Activated CD8-positive, alpha-beta memory T cell treated with anti-CD3 and anti-CD28 coated beads, Interleukin-2, amount 10 ng/mL, durations not matched to agents 7 days and 5 days (primary cell): ENCODE measurements around the gene ATP5F1A. TPM values are rescaled to one million over a fixed set of nuclear protein-coding genes. Genes with fewer than 3 reads are reported as not detected.
"Not testable (repeated sequence)": the region's sequence is repeated elsewhere in the genome, so short reads cannot be mapped to it uniquely, and the experiment has no call there.

Experiments used
- ATAC-seq: fragments of 150-1000 bp; cut with Tn5 transposase; one replicate; pipeline ENCODE4 v1.10.0; 2021; ENCODE audit warnings: moderate library complexity
- CTCF ChIA-PET: fragments of 350-600 bp; sonication (Branson Sonifier 250); formaldehyde crosslinking; loops from one replicate; lab custom pipeline; 2021; ENCODE audit warnings: antibody characterized with exemption; lab: Charles Lee
- DNase-seq: peaks from one replicate; pipeline ENCODE4 v3.0.0-alpha.2; 2020
- H3K27ac Mint-ChIP-seq: one replicate; pipeline ENCODE4 v1.8.0; 2021; ENCODE audit warnings: mild to moderate bottlenecking, mixed read lengths
- H3K27me3 Mint-ChIP-seq: one replicate; pipeline ENCODE4 v1.8.0; 2021; ENCODE audit warnings: mixed read lengths
- H3K36me3 Mint-ChIP-seq: one replicate; pipeline ENCODE4 v1.8.0; 2021; ENCODE audit warnings: mild to moderate bottlenecking, mixed read lengths
- H3K4me1 Mint-ChIP-seq: one replicate; pipeline ENCODE4 v1.8.0; 2021; ENCODE audit warnings: mixed read lengths
- H3K4me3 Mint-ChIP-seq: one replicate; pipeline ENCODE4 v1.8.0; 2021; ENCODE audit warnings: mild to moderate bottlenecking, moderate library complexity, mixed read lengths
- H3K9me3 Mint-ChIP-seq: one replicate; pipeline ENCODE4 v1.8.0; 2022; ENCODE audit warnings: low read depth, mixed read lengths
- total RNA-seq, 2 experiments: library from RNA; stranded (reverse); gene quantifications; one replicate each; pipeline ENCODE4 v1.2.3, GENCODE V29; 2021

ATP5F1A gene
- total RNA-seq, 2 experiments from 2014 or later, result 341 to 485 TPM

DNA sequence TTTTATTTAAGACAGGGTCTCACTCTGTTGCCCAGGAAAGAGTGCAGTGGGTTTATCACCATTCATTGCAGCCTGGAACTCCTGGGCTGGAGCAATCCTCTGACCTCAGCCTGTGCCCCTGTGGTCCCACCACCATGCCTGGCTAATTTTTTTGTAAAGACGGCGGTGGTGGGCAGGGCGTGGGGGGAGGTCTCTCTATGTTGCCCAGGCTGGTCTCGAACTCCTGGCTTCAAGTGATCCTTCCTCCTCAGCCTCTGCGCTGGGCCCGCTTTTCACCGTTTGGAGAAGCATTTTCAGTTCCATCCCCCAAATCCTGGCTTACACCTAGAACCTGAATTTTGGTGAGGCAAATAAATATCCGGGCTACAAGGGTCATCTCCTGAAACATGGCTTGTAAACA lies 1.4 kb upstream of the ATP5F1A start:
- Mint-ChIP-seq H3K4me1 (peaks cover 31% of the 10 kb centered on the region), H3K27ac (no peak overlapping the region), H3K4me3 (no peak overlapping the region), H3K9me3 (no peaks in the 10 kb centered on the region), H3K27me3 (no peaks in the 10 kb centered on the region), H3K36me3 (peaks cover 13% of the 10 kb centered on the region)
- CTCF ChIA-PET, result interaction anchor here (0.7 to 2.1 kb wide), 6 partner anchors 10 to 1280 kb away, joined by 3 to 12 read pairs (median 4); a partner anchor contains a TSS
- ATAC-seq (no peak), DNase-seq (no peak)

DNA sequence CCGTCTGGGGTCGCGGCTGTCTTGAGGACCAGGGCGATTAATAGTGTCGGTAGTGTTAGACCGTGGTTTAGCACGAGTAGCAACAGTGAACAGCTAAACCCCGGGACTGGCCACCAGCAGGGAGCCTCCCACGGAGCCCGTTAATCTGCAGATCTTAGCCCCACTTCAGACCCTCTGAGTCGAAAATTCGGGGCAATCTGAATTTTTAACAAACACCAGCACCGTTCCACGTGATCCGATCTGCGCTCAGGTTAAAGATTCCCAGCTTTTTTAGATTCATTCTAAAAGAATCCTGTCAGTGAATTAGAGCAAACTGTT lies 479 bp upstream of the ATP5F1A start:
- peak overlapping the region; percentile 95 for H3K4me3 Mint-ChIP-seq
- H3K27ac Mint-ChIP-seq, result peak overlapping the region; percentile 91
- no peaks in the 10 kb centered on the region for H3K9me3 Mint-ChIP-seq
- H3K27me3 Mint-ChIP-seq, result no peaks in the 10 kb centered on the region
- CTCF ChIA-PET, result interaction anchor here (1.0 to 2.1 kb wide), 4 partner anchors 9 to 75 kb away, joined by 3 to 12 read pairs (median 4); a partner anchor contains a TSS
- peaks cover 16% of the 10 kb centered on the region for H3K36me3 Mint-ChIP-seq
- DNase-seq (no peak), ATAC-seq (no peak)
- peaks cover 29% of the 10 kb centered on the region for H3K4me1 Mint-ChIP-seq

DNA sequence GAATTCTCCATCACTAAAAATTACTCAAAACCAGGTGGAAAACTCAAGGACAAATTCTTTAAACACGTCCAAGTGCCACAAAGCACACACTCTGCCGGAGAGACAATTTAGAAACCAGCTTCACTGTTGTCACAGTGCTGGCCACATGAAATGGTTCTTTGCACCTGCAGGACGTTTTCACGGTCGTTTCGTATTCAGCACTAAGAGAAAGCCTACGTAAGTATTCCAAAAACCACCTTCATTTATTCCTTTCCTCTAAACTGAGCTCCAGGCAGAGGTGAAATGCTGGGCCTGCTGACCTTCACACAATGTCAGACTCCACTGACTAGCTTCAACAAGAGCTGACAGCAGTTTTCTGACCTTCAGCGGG lies 680 bp downstream of the ATP5F1A start:
- CTCF ChIA-PET, result interaction anchor here (0.9 to 2.1 kb wide), 5 partner anchors 10 to 561 kb away, joined by 3 to 12 read pairs (median 5); a partner anchor contains a TSS
- Mint-ChIP-seq H3K4me1 (peaks cover 26% of the 10 kb centered on the region), H3K9me3 (no peaks in the 10 kb centered on the region), H3K36me3 (peaks cover 18% of the 10 kb centered on the region), H3K27me3 (no peaks in the 10 kb centered on the region), H3K4me3 (peak overlapping the region; percentile 95), H3K27ac (peak overlapping the region; percentile 99)
- DNase-seq (no peak), ATAC-seq (peak; percentile 8)

DNA sequence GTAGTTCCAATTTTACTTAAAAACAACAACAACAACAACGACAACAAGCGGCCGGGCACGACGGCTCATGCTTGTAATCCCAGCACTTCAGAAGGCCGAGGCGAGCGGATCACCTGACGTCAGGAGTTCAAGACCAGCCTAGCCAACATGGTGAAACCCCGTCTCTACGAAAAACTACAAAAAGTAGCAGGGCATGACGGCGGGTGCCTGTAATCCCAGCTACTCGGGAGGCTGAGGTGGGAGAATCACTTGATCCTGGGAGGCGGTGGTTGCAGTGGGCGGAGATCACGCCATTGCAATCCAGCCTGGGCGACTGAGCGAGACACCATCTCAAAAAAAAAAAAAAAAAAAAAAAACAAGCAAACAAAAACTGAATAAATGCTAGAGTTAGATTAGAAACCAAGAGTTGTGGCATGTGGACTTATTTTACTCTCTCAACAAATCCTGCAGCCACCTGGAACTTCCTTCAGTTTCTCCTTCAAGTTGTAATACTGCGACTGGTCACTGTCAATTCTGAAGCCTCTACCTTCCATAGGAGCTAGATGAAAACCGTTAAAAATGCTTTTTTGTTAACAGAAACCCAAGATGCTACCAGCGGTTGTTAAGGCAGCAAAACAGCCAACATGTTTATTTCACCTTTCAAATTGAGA lies 1.3 kb downstream of the ATP5F1A start:
- CTCF ChIA-PET, result interaction anchor here (0.7 to 1.5 kb wide), 5 partner anchors 9 to 561 kb away, joined by 3 to 6 read pairs (median 4); no protein-coding TSS in a partner anchor
- ATAC-seq, result no peak
- H3K9me3 Mint-ChIP-seq, result no peaks in the 10 kb centered on the region
- H3K27ac Mint-ChIP-seq, result peak overlapping the region; percentile 99
- DNase-seq, result peak; percentile 54
- H3K4me1 Mint-ChIP-seq, result peaks cover 26% of the 10 kb centered on the region
- no peaks in the 10 kb centered on the region for H3K27me3 Mint-ChIP-seq
- H3K4me3 Mint-ChIP-seq, result peak overlapping the region; percentile 95
- H3K36me3 Mint-ChIP-seq, result peaks cover 21% of the 10 kb centered on the region

DNA sequence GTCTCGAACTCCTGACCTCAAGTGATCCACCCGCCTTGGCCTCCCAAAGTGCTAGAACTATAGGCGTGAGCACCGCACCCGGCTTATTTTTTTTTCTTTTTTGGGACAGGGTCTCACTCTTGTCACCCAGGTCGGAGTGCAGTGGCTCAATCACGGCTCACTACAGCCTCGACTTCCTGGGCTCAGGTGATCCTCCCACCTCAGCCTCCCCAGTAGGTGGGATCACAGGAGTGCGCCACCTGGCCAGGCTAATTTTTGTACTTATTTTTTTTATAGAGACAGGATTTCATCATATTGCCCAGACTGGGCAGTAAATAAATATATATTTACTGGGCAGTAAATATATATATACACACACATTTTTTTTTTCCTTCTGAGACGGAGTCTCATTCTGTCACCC lies 2.6 kb downstream of the ATP5F1A start:
- no peak for DNase-seq
- Mint-ChIP-seq H3K36me3 (peaks cover 33% of the 10 kb centered on the region), H3K27me3 (no peaks in the 10 kb centered on the region), H3K4me3 (peak overlapping the region; percentile 95), H3K9me3 (no peaks in the 10 kb centered on the region), H3K27ac (no peak overlapping the region), H3K4me1 (peaks cover 35% of the 10 kb centered on the region)
- CTCF ChIA-PET, result interaction anchor here (0.6 to 1.2 kb wide), 2 partner anchors 22 to 475 kb away, joined by 3 to 4 read pairs; no protein-coding TSS in a partner anchor
- no peak for ATAC-seq

DNA sequence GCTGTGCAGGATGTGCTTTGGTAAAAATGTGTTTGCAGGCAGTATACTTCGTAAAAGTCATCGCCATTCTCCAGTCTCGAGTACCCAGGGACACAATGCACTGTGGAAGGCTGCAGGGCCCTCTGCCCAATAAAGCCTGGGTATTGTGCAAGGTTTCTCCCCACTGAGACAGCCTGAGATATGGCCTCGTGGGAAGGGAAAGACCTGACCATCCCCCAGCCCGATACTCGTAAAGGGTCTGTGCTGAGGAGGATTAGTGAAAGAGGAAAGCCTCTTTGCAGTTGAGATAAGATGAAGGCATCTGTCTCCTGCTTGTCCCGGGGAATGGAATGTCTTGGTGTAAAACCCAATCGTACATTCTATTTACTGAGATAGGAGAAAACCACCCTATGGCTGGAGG lies 9.6 kb downstream of the ATP5F1A start:
- H3K27me3 Mint-ChIP-seq, DNase-seq, H3K9me3 Mint-ChIP-seq, ATAC-seq, H3K4me3 Mint-ChIP-seq, H3K27ac Mint-ChIP-seq: not testable (repeated sequence)
- CTCF ChIA-PET, result interaction anchor here (1.1 kb wide), 1 partner anchor 9 kb away, joined by 4 read pairs; no protein-coding TSS in a partner anchor
- peaks cover 26% of the 10 kb centered on the region for H3K4me1 Mint-ChIP-seq
- H3K36me3 Mint-ChIP-seq, result peaks cover 77% of the 10 kb centered on the region

DNA sequence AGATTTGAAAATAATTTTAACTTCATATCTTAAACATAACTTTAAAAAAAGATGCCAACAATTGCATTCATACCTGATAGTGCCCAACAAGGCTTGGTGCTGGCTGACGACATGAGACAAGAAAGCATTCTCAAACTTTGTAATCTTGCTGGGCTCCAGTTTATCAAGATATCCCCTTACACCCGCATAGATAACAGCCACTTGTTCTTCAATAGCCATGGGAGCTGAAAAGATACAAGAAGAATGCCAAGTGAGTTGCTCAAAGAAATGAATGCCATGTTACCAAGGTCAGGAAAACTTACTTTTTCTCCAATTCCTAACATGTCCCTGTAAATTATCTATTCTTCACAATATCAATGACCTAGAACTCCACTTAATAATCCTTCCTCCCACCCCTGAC lies 13.7 kb downstream of the ATP5F1A start:
- no peak for ATAC-seq
- H3K4me1 Mint-ChIP-seq, result peaks cover 13% of the 10 kb centered on the region
- no peaks in the 10 kb centered on the region for H3K27me3 Mint-ChIP-seq
- no peak overlapping the region for H3K4me3 Mint-ChIP-seq
- DNase-seq, result peak; percentile 19
- H3K36me3 Mint-ChIP-seq, result peaks cover 74% of the 10 kb centered on the region
- no peaks in the 10 kb centered on the region for H3K9me3 Mint-ChIP-seq
- H3K27ac Mint-ChIP-seq, result no peak overlapping the region
- CTCF ChIA-PET, result no interaction called here

DNA sequence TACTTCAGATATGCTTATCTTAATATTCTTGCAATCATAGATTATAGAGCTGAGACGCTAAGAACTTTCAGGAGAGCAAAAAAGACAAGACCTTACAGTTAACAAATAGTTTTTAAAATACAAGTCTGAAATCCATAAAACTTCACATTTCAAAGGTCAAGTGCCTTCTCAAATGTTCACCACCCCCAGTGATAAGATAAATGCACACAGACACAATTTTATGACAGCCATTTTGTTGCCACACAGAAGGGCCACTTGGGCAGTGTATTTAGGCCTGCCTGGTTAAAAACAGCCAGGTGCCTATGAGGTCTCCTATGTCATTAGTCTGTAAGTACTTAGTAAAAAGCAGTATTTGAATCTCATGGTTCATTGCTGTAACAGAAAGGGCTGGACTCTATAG lies 17.9 kb downstream of the ATP5F1A start:
- no peak overlapping the region for H3K4me3 Mint-ChIP-seq
- no peaks in the 10 kb centered on the region for H3K9me3 Mint-ChIP-seq
- ATAC-seq (no peak), DNase-seq (no peak)
- no peak overlapping the region for H3K27ac Mint-ChIP-seq
- CTCF ChIA-PET, result no interaction called here
- no peaks in the 10 kb centered on the region for H3K27me3 Mint-ChIP-seq
- H3K36me3 Mint-ChIP-seq, result peaks cover 39% of the 10 kb centered on the region
- no peaks in the 10 kb centered on the region for H3K4me1 Mint-ChIP-seq

DNA sequence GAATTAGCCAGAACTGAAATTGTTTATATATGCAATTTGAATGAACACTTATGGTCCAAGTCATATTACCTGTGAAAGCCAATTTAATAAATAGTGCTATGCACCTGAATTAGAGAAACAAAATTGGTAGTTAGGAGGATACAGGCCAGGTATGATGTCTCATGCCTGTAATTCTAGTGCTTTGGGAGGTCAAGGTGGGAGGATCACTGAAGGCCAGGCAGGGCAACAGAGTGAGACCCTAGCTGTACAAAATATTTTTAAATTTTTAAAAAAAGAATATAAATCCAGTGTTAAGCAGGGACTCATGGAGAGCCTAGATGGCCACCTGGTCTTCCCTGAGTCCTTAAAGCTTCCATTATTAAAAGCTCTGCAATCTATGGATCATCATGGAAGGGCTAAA lies 18.8 kb downstream of the ATP5F1A start:
- Mint-ChIP-seq H3K9me3 (no peaks in the 10 kb centered on the region), H3K4me3 (no peak overlapping the region), H3K27me3 (no peaks in the 10 kb centered on the region), H3K36me3 (peaks cover 34% of the 10 kb centered on the region), H3K4me1 (no peaks in the 10 kb centered on the region), H3K27ac (no peak overlapping the region)
- no peak for ATAC-seq
- no peak for DNase-seq
- CTCF ChIA-PET, result no interaction called here

DNA sequence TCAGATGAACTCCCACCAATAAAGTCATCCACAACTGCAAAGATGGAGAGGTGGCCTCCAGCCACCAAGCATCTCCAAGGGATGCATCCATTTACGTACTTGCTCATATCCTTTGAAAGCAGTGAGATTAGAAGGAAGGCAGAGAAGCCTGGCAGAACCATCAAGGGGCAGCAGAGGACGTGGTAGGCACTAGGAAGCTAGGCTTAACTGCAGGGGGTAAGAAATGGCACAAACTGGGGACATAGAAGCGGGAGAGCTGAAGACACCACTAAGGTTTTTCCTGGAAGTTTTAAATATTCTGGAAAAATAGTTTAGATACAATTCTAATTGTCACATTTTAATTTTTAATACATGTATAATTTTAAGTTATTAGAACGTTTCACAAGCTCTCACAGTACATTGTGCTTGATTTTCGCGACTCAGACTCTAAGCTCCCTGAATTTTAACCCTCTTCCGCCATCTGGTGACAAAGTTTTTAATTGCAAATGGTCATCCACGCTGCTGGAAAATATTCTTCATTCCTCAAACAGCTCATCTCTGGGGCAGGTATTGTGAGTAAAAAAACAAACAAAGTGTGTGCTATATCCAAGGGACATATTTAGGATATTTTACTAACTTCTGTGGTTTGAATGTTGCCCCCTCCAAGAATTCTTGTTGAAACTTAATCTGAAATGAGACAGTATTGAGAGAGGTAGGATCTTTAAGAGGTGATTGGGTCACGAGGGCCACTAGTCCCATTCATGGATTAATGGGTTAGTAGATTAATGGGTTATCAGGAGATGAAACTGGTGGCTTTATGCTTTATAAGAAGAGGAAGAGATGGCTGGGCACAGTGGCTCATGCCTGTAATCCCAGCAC lies 24.4 kb downstream of the ATP5F1A start:
- DNase-seq (peak; percentile 59), ATAC-seq (peak; percentile 58)
- peak overlapping the region; percentile 33 for H3K27ac Mint-ChIP-seq
- H3K36me3 Mint-ChIP-seq, result peaks cover 2% of the 10 kb centered on the region
- no peaks in the 10 kb centered on the region for H3K9me3 Mint-ChIP-seq
- H3K27me3 Mint-ChIP-seq, result peaks cover 6% of the 10 kb centered on the region
- CTCF ChIA-PET, result interaction anchor here (0.6 to 5.3 kb wide), 53 partner anchors 9 to 411 kb away, joined by 3 to 50 read pairs (median 5); partner anchors contain the start of gene ATP5F1A
- no peak overlapping the region for H3K4me3 Mint-ChIP-seq
- peaks cover 29% of the 10 kb centered on the region for H3K4me1 Mint-ChIP-seq

DNA sequence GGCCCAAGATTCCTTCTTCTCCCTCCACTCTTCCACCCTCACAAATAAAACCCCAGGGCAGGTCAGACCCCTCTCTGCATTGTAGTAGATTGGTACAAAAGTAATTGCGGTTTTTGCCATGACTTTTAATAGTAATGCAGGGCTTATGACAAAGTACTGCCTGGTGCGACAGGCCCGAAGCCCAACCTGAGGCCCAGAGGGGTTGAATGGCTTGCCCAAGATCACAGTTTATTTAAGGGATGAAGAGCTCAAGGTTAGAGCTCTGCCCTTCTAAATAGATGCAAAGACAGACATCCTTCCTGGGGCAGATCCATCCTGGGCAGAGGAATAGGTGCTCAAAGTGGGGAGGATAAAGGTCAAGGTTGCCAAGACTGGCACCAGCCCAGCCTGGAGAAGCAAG lies 25.1 kb downstream of the ATP5F1A start:
- no peak for ATAC-seq
- CTCF ChIA-PET, result interaction anchor here (1.0 to 5.3 kb wide), 36 partner anchors 10 to 410 kb away, joined by 3 to 50 read pairs (median 5); no protein-coding TSS in a partner anchor

DNA sequence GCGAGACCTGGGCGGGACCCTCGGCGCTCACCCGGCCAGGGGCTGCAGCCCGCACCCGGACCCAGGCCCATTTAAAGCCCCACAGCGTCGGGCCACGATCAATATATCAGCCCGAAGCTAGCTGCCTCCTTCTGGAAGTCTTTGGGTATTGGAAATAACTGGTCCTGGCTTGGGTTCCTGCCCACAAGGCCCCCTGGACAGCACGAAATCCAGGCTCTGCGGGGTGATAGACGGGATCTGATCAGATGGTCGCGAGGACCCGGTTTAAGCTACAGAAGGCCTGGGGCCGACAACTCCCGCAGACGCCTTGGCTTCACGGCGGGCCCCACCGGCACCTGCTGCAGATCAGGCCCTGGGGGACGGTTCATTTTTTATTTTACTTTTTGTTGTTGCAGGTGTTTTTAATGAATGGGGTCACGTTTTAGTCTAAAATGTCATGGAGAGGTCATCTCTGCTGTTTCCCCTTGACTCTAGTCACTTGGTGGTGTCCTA lies 25.7 kb downstream of the ATP5F1A start:
- no peak overlapping the region for H3K27ac Mint-ChIP-seq
- CTCF ChIA-PET, result interaction anchor here (1.0 to 5.3 kb wide), 15 partner anchors 11 to 410 kb away, joined by 3 to 50 read pairs (median 7); no protein-coding TSS in a partner anchor
- ATAC-seq (no peak), DNase-seq (peak; percentile 39)
- H3K9me3 Mint-ChIP-seq, result no peaks in the 10 kb centered on the region
- peak overlapping the region; percentile 39 for H3K4me3 Mint-ChIP-seq
- H3K4me1 Mint-ChIP-seq, result peaks cover 32% of the 10 kb centered on the region
- peaks cover 3% of the 10 kb centered on the region for H3K36me3 Mint-ChIP-seq
- H3K27me3 Mint-ChIP-seq, result peaks cover 6% of the 10 kb centered on the region

More for the DNA sequence above, 25.1 kb downstream of the ATP5F1A start:
- Mint-ChIP-seq H3K36me3 (peaks cover 2% of the 10 kb centered on the region), H3K27ac (no peak overlapping the region), H3K27me3 (peaks cover 6% of the 10 kb centered on the region), H3K4me1 (peaks cover 30% of the 10 kb centered on the region), H3K4me3 (peak overlapping the region; percentile 39), H3K9me3 (no peaks in the 10 kb centered on the region)
- DNase-seq, result peak; percentile 31
